GM19455 (cell line): ENCODE data around the gene LLGL2.
"Not testable (repeated sequence)": the region's sequence is repeated elsewhere in the genome, so short reads cannot be mapped to it uniquely, and the experiment has no call there.

Experiments used
- ATAC-seq: cut with Tn5 transposase; IDR thresholded peaks from one replicate; pipeline ENCODE4 v1.9.1; 2021; ENCODE audit not compliant: unreplicated experiment

The LLGL2 gene

GRCh38 chr17:75507733-75508719, 17.5 kb upstream of the LLGL2 start:
- no peak for ATAC-seq

GRCh38 chr17:75508931-75509361, 16.6 kb upstream of the LLGL2 start:
- ATAC-seq, result no peak

- no peak for ATAC-seq
Measured at GRCh38 chr17:75509528-75510258, 15.8 kb upstream of the LLGL2 start.

GRCh38 chr17:75511270-75511609, 14.3 kb upstream of the LLGL2 start:
- no peak for ATAC-seq

GRCh38 chr17:75511610-75512575, 13.6 kb upstream of the LLGL2 start:
- no peak for ATAC-seq

- no peak for ATAC-seq
Measured at GRCh38 chr17:75512926-75513640, 12.4 kb upstream of the LLGL2 start.

GRCh38 chr17:75513641-75514000, 11.9 kb upstream of the LLGL2 start:
- no peak for ATAC-seq

- ATAC-seq, result no peak
Measured at GRCh38 chr17:75514299-75514918, 11.1 kb upstream of the LLGL2 start.

- no peak for ATAC-seq
Measured at GRCh38 chr17:75514919-75515495, 10.5 kb upstream of the LLGL2 start.

- ATAC-seq, result peak; percentile 48
Measured at GRCh38 chr17:75515496-75516254, 9.8 kb upstream of the LLGL2 start, which contains the start of gene CASKIN2. Gene CASKIN2, minus strand, starts transcription at chr17:75515537. Its CDS starts 1,733 bp downstream, at chr17:75513804.

- peak; percentile 65 for ATAC-seq
Measured at GRCh38 chr17:75516255-75516618, 9.3 kb upstream of the LLGL2 start, which contains the start of gene TSEN54. Gene TSEN54, plus strand, starts transcription at chr17:75516528. Its CDS starts 33 bp downstream, at chr17:75516561.

GRCh38 chr17:75516619-75517296, 8.7 kb upstream of the LLGL2 start:
- ATAC-seq, result peak; percentile 25

- ATAC-seq, result no peak
Measured at GRCh38 chr17:75517297-75517865, 8.1 kb upstream of the LLGL2 start.

GRCh38 chr17:75518201-75518600, 7.3 kb upstream of the LLGL2 start:
- no peak for ATAC-seq

- ATAC-seq, result no peak
Measured at GRCh38 chr17:75518983-75519537, 6.4 kb upstream of the LLGL2 start.

GRCh38 chr17:75520413-75520812, 5.1 kb upstream of the LLGL2 start:
- not testable (repeated sequence) for ATAC-seq

GRCh38 chr17:75521290-75521689, 4.2 kb upstream of the LLGL2 start:
- no peak for ATAC-seq
